NCI-H146 treated with DMSO at 0.1 percent for 48 hours (cell line): ENCODE results near the gene PPP2R2C.

Source experiments
- DNase-seq: peaks from one replicate; lab custom pipeline; 2025; ENCODE audit not compliant: unreplicated experiment; lab: John Stamatoyannopoulos, UW

PPP2R2C gene

DNA sequence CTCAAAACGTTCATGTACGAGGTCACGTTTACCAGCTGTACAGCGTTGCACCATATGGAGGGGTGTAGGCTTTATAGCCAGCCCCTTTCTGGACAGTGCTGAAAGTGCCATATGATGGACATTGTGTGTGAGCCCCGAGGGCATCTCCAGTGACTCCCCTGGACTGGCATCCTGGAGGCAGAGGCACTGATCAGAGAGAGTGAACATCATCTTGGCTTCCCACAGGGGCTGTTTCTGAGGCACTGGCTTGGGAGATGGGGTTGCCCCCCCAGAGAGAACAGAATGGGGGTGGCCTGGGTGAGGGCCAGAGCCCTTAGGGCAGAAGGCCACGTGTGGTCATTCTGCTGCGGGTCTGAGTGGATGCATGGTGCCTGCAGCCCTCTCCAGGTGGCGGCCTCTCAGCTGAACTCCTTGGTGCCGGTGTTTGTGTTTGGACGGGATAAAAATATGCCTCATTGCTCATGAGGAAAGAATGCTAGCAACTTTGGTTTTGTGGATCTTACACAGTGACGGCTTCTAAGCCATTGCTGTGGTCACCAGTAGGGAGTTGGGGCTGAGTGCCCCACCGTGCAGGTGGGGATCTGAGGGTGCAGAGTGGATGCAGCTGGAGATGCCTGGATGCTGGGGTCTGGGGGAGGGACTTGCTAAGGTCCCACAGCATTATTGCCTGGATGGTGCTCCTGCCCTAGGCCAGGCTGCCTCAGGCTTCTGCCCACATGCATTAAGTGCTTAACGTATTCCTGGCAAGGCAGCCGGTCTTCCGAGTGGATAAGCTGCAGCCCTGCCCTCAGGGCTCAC is 199.4 kb downstream of the PPP2R2C start:
- no peak for DNase-seq

DNA sequence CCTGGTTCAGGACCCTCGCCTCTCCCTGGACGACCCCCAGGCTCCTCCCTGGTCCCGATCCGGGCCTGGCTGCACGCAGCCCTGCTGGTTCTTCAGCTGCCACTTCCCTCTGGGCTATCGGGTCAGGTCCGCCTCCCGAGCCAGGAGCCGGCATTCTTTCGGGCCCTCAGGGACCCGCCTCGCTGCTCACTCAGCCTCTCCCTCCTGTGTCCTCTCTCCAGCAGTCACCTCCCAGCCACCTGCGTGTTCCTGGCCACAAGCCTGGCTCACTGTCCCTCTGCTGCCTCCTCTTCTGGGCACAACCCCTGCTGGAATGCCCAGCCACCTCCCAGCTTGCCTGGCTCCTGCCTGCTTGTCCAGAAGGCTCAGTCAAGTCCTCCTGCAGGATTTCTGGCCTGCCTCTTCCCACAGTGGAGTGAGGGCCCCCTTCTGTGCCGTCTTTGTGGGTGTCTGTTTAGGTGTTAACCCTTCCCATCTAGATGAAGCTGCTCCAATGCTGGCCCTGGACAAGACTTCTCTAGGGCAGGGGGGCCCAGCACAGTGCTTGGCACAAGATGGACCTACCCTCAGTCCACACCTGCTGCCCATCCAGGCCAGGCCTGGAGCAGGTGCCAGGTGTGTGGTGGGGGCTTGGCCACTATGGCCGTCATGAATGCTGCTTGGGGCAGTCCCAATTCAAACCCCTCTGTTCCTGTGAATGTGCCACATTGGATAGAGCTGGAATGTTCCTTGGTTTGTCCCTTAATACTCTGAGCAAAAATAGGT is 200.5 kb downstream of the PPP2R2C start:
- DNase-seq: no peak

- DNase-seq: no peak
These were observed 201.2 kb downstream of the PPP2R2C start for GRCh38 chr4:6271206-6271605.

DNA sequence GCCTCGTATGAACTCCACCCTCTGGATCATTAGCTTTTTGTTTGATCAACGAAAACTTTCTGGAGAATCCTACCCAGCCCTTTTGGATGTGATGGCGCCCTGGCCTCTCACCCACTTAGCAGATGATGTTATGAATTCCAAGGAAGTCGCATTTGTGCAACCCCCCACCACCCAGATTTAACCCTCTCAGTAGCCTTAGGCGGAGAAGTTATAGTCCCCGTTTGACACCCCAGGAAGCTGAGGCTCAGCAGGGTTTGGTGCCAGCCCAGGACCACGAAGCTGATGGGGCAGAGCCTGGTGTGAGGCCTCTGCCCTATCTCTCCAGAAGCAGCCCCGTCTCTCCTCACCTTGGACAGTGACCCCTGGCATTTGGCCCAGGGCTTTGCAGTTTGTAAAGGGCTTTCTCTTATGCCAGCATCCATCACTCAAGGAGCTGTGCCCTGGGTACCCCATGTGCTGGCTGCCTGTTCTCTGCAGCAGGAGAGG is 201.7 kb downstream of the PPP2R2C start:
- no peak for DNase-seq
